Right lobe of liver (tissue), 4 donors: ENCODE results near the gene FHIP1A.

ENCODE experiments used
- CTCF ChIP-seq, 4 donors: fragments of 200-600 bp in 3 of 4; fragments of 450-650 bp in 1 of 4; IDR thresholded peaks; one replicate each; pipeline versions ENCODE4 v1.5.1 to v1.8.0; 2016 to 2022; ENCODE audit warnings: antibody characterized with exemption in 4 of 4, mild to moderate bottlenecking in 2 of 4
- POLR2A ChIP-seq: fragments of 450-650 bp; IDR thresholded peaks from one replicate; pipeline ENCODE4 v1.6.1; 2017; ENCODE audit warnings: antibody characterized with exemption, mild to moderate bottlenecking
- donor health status: DM: no; HTN: no; CAD: no.
- donor health status: DM: no; HTN: no; CAD: no.
- donor health status: DM: no; HTN: yes; CAD: no.

GRCh38 chr4:151432654-151433053 lies 23.7 kb downstream of the FHIP1A start:
- no peak for TF ChIP-seq POLR2A
- TF ChIP-seq CTCF (IDR thresholded peaks at IDR 0.05), result no peak
